Measurements from ENCODE around the gene YEATS4.

Gene YEATS4

GRCh38 chr12:69351462-69352236 is 7.9 kb upstream of the YEATS4 start:
- no peak for DNase-seq (ENCODE audit: low spot score)
- TF ChIP-seq CTCF (IDR thresholded peaks at IDR 0.05; ENCODE audit: extremely low read depth, missing control alignments), result no peak

- no peak for TF ChIP-seq CTCF (IDR thresholded peaks at IDR 0.05; ENCODE audit: extremely low read depth, missing control alignments)
- no peak for DNase-seq (ENCODE audit: low spot score)
Observed at GRCh38 chr12:69352904-69353303, 6.6 kb upstream of the YEATS4 start.

GRCh38 chr12:69354172-69354555 is 5.4 kb upstream of the YEATS4 start:
- TF ChIP-seq CTCF (IDR thresholded peaks at IDR 0.05; ENCODE audit: extremely low read depth, missing control alignments), result no peak
- no peak for DNase-seq (ENCODE audit: low spot score)

- no peak for DNase-seq (ENCODE audit: low spot score)
- no peak for TF ChIP-seq CTCF (IDR thresholded peaks at IDR 0.05; ENCODE audit: extremely low read depth, missing control alignments)
Observed at GRCh38 chr12:69354556-69355187, 4.9 kb upstream of the YEATS4 start.

- DNase-seq (ENCODE audit: low spot score), result no peak
- TF ChIP-seq CTCF (IDR thresholded peaks at IDR 0.05; ENCODE audit: extremely low read depth, missing control alignments), result no peak
Observed at GRCh38 chr12:69355363-69356028, 4.0 kb upstream of the YEATS4 start.

- no peak for TF ChIP-seq CTCF (IDR thresholded peaks at IDR 0.05; ENCODE audit: extremely low read depth, missing control alignments)
- DNase-seq (ENCODE audit: low spot score), result no peak
Observed at GRCh38 chr12:69360348-69360672, 767 bp downstream of the YEATS4 start.

- TF ChIP-seq CTCF (IDR thresholded peaks at IDR 0.05; ENCODE audit: extremely low read depth, missing control alignments), result no peak
- no peak for DNase-seq (ENCODE audit: low spot score)
Observed at GRCh38 chr12:69366796-69367195, 7.3 kb downstream of the YEATS4 start.

Data from GM20000 (cell line).